IMR-90 (cell line): ENCODE measurements around the gene TCF20. TPM values are rescaled to one million over a fixed set of nuclear protein-coding genes. Genes with fewer than 3 reads are reported as not detected.

ENCODE experiments used
- ATAC-seq: fragments of 200-7000 bp; cut with Tn5 transposase; 2 replicates; pipeline ENCODE4 v1.9.1; 2020; ENCODE audit warnings: low read depth, mild to moderate bottlenecking, moderate library complexity
- BruUV-seq: library from RNA; stranded (reverse); fragments of 400-500 nt; replicated peaks from 2 replicates; lab custom pipeline; 2021; lab: Mats Ljungman, UMichigan
- CTCF ChIA-PET: fragments of 300-600 bp; formaldehyde crosslinking; extraction: SDS; loops from one replicate; lab custom pipeline; 2021; ENCODE audit warnings: antibody characterized with exemption; lab: Yijun Ruan, JAX
- POLR2A ChIA-PET: fragments of 300-600 bp; sonication (Branson Sonifier 250); formaldehyde crosslinking; loops from one replicate; lab custom pipeline; 2022; ENCODE audit warnings: antibody characterized with exemption; ENCODE audit not compliant: unreplicated experiment; lab: Charles Lee
- DNase-seq: peaks from one replicate; pipeline ENCODE4 v3.0.0; 2013
- H2AFZ ChIP-seq: replicated peaks from 2 replicates; pipeline ENCODE3; 2013; ENCODE audit warnings: low read length, mild to moderate bottlenecking; ENCODE audit not compliant: poor library complexity
- H2AK5ac ChIP-seq: 2 replicates; pipeline ENCODE4 v1.6.1; 2013; ENCODE audit warnings: low read depth, low read length, inconsistent platforms
- H2AK9ac ChIP-seq: replicated peaks from 2 replicates; pipeline ENCODE3; 2013; ENCODE audit warnings: mild to moderate bottlenecking, low read depth, low read length, moderate library complexity; ENCODE audit not compliant: poor library complexity
- H2BK120ac ChIP-seq: 2 replicates; pipeline ENCODE4 v1.6.1; 2013; ENCODE audit warnings: low read depth, low read length, inconsistent platforms
- H2BK15ac ChIP-seq: 3 replicates; pipeline ENCODE4 v1.6.1; 2013; ENCODE audit warnings: low read depth, low read length, inconsistent platforms
- H2BK20ac ChIP-seq: 2 replicates; pipeline ENCODE4 v1.6.1; 2013; ENCODE audit warnings: low read depth, mild to moderate bottlenecking, inconsistent platforms, low read length, moderate library complexity
- H2BK5ac ChIP-seq: 2 replicates; pipeline ENCODE4 v1.6.1; 2013; ENCODE audit warnings: mild to moderate bottlenecking, low read depth, low read length, inconsistent platforms; ENCODE audit not compliant: poor library complexity, severe bottlenecking
- H3K14ac ChIP-seq: replicated peaks from 2 replicates; pipeline ENCODE4 v1.6.1; 2013; ENCODE audit warnings: low read depth, low read length, inconsistent platforms
- H3K18ac ChIP-seq: 2 replicates; pipeline ENCODE4 v1.6.1; 2013; ENCODE audit warnings: low read depth, low read length, control low read depth
- H3K23ac ChIP-seq: 2 replicates; pipeline ENCODE4 v1.6.1; 2013; ENCODE audit warnings: low read depth, low read length, inconsistent platforms
- H3K27ac ChIP-seq: 2 replicates; pipeline ENCODE4 v1.5.1; 2013; ENCODE audit warnings: mild to moderate bottlenecking, control low read depth, low read length; ENCODE audit not compliant: insufficient read depth
- H3K27me3 ChIP-seq: 2 replicates; pipeline ENCODE4 v1.6.1; 2013; ENCODE audit warnings: low read length; ENCODE audit not compliant: control insufficient read depth, insufficient read depth
- H3K36me3 ChIP-seq: 2 replicates; pipeline ENCODE4 v1.6.1; 2013; ENCODE audit warnings: low read length, mixed read lengths; ENCODE audit not compliant: control insufficient read depth, insufficient read depth
- H3K4ac ChIP-seq: 2 replicates; pipeline ENCODE4 v1.6.1; 2013; ENCODE audit warnings: low read depth, low read length, inconsistent platforms
- H3K4me1 ChIP-seq: 2 replicates; pipeline ENCODE4 v1.6.1; 2013; ENCODE audit warnings: low read length, mixed read lengths; ENCODE audit not compliant: control insufficient read depth, insufficient read depth
- H3K4me2 ChIP-seq: 2 replicates; pipeline ENCODE4 v1.6.1; 2013; ENCODE audit warnings: low read depth, mild to moderate bottlenecking, control low read depth, low read length, moderate library complexity
- H3K4me3 ChIP-seq: 2 replicates; pipeline ENCODE4 v1.5.1; 2013; ENCODE audit warnings: low read depth, mild to moderate bottlenecking, control low read depth, low read length, moderate library complexity; ENCODE audit not compliant: insufficient read depth
- H3K56ac ChIP-seq: 2 replicates; pipeline ENCODE4 v1.6.1; 2013; ENCODE audit warnings: low read length, inconsistent platforms; ENCODE audit not compliant: insufficient read depth; ENCODE audit errors: extremely low read depth
- H3K79me1 ChIP-seq, 2 experiments: 2 replicates each; pipeline ENCODE4 v1.6.1; 2013; ENCODE audit warnings: low read length in 2 of 2, inconsistent platforms in 1 of 2, low read depth in 1 of 2
- H3K9ac ChIP-seq: 2 replicates; pipeline ENCODE4 v1.6.1; 2013; ENCODE audit warnings: low read depth, low read length, control low read depth
- H3K9me1 ChIP-seq: 2 replicates; pipeline ENCODE4 v1.6.1; 2013; ENCODE audit warnings: low read length, inconsistent platforms; ENCODE audit not compliant: insufficient read depth
- H3K9me3 ChIP-seq: 2 replicates; pipeline ENCODE4 v1.6.1; 2013; ENCODE audit warnings: low read length; ENCODE audit not compliant: control insufficient read depth, insufficient read depth
- H4K20me1 ChIP-seq: 2 replicates; pipeline ENCODE4 v1.6.1; 2013; ENCODE audit warnings: low read length, inconsistent platforms; ENCODE audit not compliant: insufficient read depth
- H4K5ac ChIP-seq: 2 replicates; pipeline ENCODE4 v1.6.1; 2013; ENCODE audit warnings: mild to moderate bottlenecking, low read depth, low read length, control low read depth
- H4K8ac ChIP-seq, 2 experiments: 2 replicates each; pipeline ENCODE4 v1.6.1; 2013; ENCODE audit warnings: low read depth in 2 of 2, low read length in 2 of 2, control low read depth in 1 of 2, inconsistent platforms in 1 of 2
- H4K91ac ChIP-seq: 2 replicates; pipeline ENCODE4 v1.6.1; 2013; ENCODE audit warnings: low read depth, low read length, inconsistent platforms; ENCODE audit not compliant: insufficient read depth
- BHLHE40 ChIP-seq: fragments of 150-350 bp; IDR thresholded peaks from 2 replicates; pipeline ENCODE4 v1.6.1; 2016; ENCODE audit warnings: mild to moderate bottlenecking, low read depth, low read length
- CEBPB ChIP-seq: IDR thresholded peaks from 2 replicates; pipeline ENCODE4 v1.6.1; 2012; ENCODE audit warnings: low read depth, low read length, improper control_type of control experiment
- CHD1 ChIP-seq: IDR thresholded peaks from 2 replicates; pipeline ENCODE4 v1.6.1; 2012; ENCODE audit warnings: low read depth, low read length, improper control_type of control experiment
- FOS ChIP-seq: fragments of 150-350 bp; IDR thresholded peaks from 2 replicates; pipeline ENCODE4 v1.6.1; 2016; ENCODE audit warnings: low read depth, low read length
- MAFK ChIP-seq: IDR thresholded peaks from 2 replicates; pipeline ENCODE4 v1.6.1; 2012; ENCODE audit warnings: low read depth, low read length, improper control_type of control experiment
- MAZ ChIP-seq: IDR thresholded peaks from 2 replicates; pipeline ENCODE4 v1.6.1; 2012; ENCODE audit warnings: low read depth, mild to moderate bottlenecking, low read length, improper control_type of control experiment, moderate library complexity, borderline replicate concordance
- MXI1 ChIP-seq: IDR thresholded peaks from 2 replicates; pipeline ENCODE4 v1.6.1; 2012; ENCODE audit warnings: low read depth, mild to moderate bottlenecking, low read length, moderate library complexity, borderline replicate concordance
- NFE2L2 ChIP-seq: fragments of 150-350 bp; IDR thresholded peaks from 2 replicates; pipeline ENCODE4 v1.6.1; 2016; ENCODE audit warnings: low read depth, mild to moderate bottlenecking, low read length
- POLR2A ChIP-seq: IDR thresholded peaks from 2 replicates; pipeline ENCODE4 v1.6.1; 2012; ENCODE audit warnings: mild to moderate bottlenecking, low read depth, low read length
- RAD21 ChIP-seq: IDR thresholded peaks from 2 replicates; pipeline ENCODE4 v1.6.1; 2012; ENCODE audit warnings: low read length, improper control_type of control experiment
- RCOR1 ChIP-seq: IDR thresholded peaks from 2 replicates; pipeline ENCODE4 v1.6.1; 2012; ENCODE audit warnings: mild to moderate bottlenecking, low read length, improper control_type of control experiment; ENCODE audit not compliant: insufficient replicate concordance
- RFX5 ChIP-seq: IDR thresholded peaks from 2 replicates; pipeline ENCODE4 v1.8.0; 2012; ENCODE audit warnings: low read depth, mild to moderate bottlenecking, low read length, moderate library complexity
- SMC3 ChIP-seq: fragments of 150-350 bp; IDR thresholded peaks from 2 replicates; pipeline ENCODE4 v1.6.1; 2016; ENCODE audit warnings: low read depth, mild to moderate bottlenecking, antibody characterized with exemption, low read length, moderate library complexity
- WGBS, 2 experiments: methylation state at CpG; one replicate each; pipeline versions ENCODE4 v1.1.5 to v1.1.7; 2013; ENCODE audit warnings: missing lambda C conversion rate in 2 of 2; ENCODE audit not compliant: insufficient read length in 1 of 2; ENCODE audit errors: extremely low coverage in 2 of 2; 5-methylcytosine and 5-hydroxymethylcytosine counted together
- dilution Hi-C: fragments of 300-500 bp; cut with HindIII; formaldehyde crosslinking; loops from one replicate; pipeline ENCODE4 v1.14.3; 2018; ENCODE audit warnings: low sequenced_read_pairs; ENCODE audit not compliant: unreplicated experiment
- in situ Hi-C: fragments of 300-500 bp; cut with MboI; formaldehyde crosslinking; loops from 3 replicates; pipeline ENCODE4 v1.14.3; 2019; ENCODE audit warnings: low sequenced_read_pairs, inconsistent platforms, mixed read lengths
- intact Hi-C: fragments of 100-400 bp; cut with micrococcal nuclease; formaldehyde crosslinking; loops from 2 replicates; pipeline ENCODE4 v1.10.0; 2022
- polyA plus RNA-seq, 3 experiments: library from polyadenylated mRNA; depleted of rRNA; stranded (reverse); fragments of >200 nt; gene quantifications; 2 replicates each; pipeline ENCODE4 v1.2.3, GENCODE V29; 2012; ENCODE audit warnings: low replicate concordance in 1 of 3
- total RNA-seq: library from RNA; depleted of rRNA; stranded (reverse); fragments of >200 nt; gene quantifications from 2 replicates; pipeline ENCODE4 v1.2.3, GENCODE V29; 2012
- TF ChIP-seq, protein P1 (sequence below): fragments of 150-350 bp; IDR thresholded peaks from 2 replicates; pipeline ENCODE4 v1.6.1; 2016; ENCODE audit warnings: low read depth, mild to moderate bottlenecking, low read length, moderate library complexity, borderline replicate concordance
- TF ChIP-seq, protein P2 (sequence below): fragments of 150-350 bp; IDR thresholded peaks from 2 replicates; pipeline ENCODE4 v1.6.1; 2017; ENCODE audit warnings: mild to moderate bottlenecking, antibody characterized with exemption, low read length, low read depth
- TF ChIP-seq, protein P3 (sequence below): conservative IDR thresholded peaks from 2 replicates; pipeline ENCODE4 v1.5.1; 2012; ENCODE audit warnings: mild to moderate bottlenecking, low read depth, low read length, improper control_type of control experiment

TCF20 gene
- total and polyA plus RNA-seq, 2 of the 4 experiments (the other 2 are of a cell fraction): 8.9 to 23.7 TPM

DNA sequence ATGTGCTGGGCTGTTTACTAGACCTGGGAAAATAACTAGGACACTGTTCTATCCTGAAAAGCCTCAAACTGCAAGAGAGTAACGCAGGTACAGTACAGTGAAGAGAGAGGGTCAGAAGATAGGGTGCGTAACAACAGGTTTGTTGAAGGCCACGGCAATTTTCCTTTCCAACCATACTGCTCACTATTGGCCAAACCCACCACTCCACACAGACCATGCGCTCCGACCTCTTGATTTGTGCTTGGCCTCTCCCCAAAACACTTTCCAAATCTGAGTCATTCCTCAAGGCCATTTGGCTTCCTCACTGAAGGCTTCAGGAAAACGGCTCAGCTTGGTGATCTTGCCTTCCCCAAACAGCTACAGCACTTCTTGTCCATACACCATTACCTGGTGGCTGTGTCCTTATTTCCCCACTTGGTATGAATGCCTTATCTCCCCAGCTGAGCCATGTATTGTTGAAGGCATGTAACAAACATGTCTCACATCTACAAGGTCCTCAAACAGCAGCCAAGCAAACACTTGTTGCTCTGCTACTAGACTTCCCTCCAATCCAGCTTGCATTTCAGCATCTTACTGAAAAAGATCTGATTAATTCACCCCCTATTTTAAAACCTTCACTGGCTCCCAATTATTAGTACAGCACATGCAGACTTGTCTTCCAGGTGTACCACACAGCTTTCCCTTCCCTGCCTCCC, 40.9 kb downstream of the TCF20 start:
- no peak overlapping the region for H2BK5ac ChIP-seq
- no peak overlapping the region for H2BK120ac ChIP-seq
- peaks cover 14% of the 10 kb centered on the region for H3K9me1 ChIP-seq
- CTCF ChIA-PET: no interaction called here
- no peaks in the 10 kb centered on the region for H3K9me3 ChIP-seq
- dilution Hi-C loops (no loop called here), in situ Hi-C loops (no loop called here), intact Hi-C loops (loop anchor here (1.0 to 5.0 kb wide), 2 partner anchors 29 to 42 kb away; no protein-coding TSS in a partner anchor)
- H3K4me1 ChIP-seq: peaks cover 5% of the 10 kb centered on the region
- H3K4ac ChIP-seq: no peak overlapping the region
- no peak overlapping the region for H3K56ac ChIP-seq
- no peak overlapping the region for H3K9ac ChIP-seq
- no peak overlapping the region for H2BK20ac ChIP-seq
- POLR2A ChIA-PET: no interaction called here
- H2AK9ac ChIP-seq: no peak overlapping the region
- TF ChIP-seq RFX5: no peak
- TF ChIP-seq RCOR1: no peak
- no peak for TF ChIP-seq FOS
- TF ChIP-seq BHLHE40: no peak
- TF ChIP-seq, protein P1, sequence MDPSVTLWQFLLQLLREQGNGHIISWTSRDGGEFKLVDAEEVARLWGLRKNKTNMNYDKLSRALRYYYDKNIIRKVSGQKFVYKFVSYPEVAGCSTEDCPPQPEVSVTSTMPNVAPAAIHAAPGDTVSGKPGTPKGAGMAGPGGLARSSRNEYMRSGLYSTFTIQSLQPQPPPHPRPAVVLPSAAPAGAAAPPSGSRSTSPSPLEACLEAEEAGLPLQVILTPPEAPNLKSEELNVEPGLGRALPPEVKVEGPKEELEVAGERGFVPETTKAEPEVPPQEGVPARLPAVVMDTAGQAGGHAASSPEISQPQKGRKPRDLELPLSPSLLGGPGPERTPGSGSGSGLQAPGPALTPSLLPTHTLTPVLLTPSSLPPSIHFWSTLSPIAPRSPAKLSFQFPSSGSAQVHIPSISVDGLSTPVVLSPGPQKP: no peak
- no peak for TF ChIP-seq CHD1
- TF ChIP-seq MAZ: no peak
- TF ChIP-seq SMC3: no peak
- no peak for TF ChIP-seq POLR2A
- no peak for TF ChIP-seq CEBPB
- TF ChIP-seq, protein P2, sequence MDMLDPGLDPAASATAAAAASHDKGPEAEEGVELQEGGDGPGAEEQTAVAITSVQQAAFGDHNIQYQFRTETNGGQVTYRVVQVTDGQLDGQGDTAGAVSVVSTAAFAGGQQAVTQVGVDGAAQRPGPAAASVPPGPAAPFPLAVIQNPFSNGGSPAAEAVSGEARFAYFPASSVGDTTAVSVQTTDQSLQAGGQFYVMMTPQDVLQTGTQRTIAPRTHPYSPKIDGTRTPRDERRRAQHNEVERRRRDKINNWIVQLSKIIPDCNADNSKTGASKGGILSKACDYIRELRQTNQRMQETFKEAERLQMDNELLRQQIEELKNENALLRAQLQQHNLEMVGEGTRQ: no peak
- no peak for TF ChIP-seq MAFK
- no peak for TF ChIP-seq MXI1
- TF ChIP-seq, protein P3, sequence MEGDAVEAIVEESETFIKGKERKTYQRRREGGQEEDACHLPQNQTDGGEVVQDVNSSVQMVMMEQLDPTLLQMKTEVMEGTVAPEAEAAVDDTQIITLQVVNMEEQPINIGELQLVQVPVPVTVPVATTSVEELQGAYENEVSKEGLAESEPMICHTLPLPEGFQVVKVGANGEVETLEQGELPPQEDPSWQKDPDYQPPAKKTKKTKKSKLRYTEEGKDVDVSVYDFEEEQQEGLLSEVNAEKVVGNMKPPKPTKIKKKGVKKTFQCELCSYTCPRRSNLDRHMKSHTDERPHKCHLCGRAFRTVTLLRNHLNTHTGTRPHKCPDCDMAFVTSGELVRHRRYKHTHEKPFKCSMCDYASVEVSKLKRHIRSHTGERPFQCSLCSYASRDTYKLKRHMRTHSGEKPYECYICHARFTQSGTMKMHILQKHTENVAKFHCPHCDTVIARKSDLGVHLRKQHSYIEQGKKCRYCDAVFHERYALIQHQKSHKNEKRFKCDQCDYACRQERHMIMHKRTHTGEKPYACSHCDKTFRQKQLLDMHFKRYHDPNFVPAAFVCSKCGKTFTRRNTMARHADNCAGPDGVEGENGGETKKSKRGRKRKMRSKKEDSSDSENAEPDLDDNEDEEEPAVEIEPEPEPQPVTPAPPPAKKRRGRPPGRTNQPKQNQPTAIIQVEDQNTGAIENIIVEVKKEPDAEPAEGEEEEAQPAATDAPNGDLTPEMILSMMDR: no peak
- TF ChIP-seq RAD21: no peak
- TF ChIP-seq NFE2L2: no peak
- no peak overlapping the region for H4K8ac ChIP-seq
- no peak overlapping the region for H3K4me3 ChIP-seq
- H3K23ac ChIP-seq: no peak overlapping the region
- H2AK5ac ChIP-seq: no peak overlapping the region
- H2AFZ ChIP-seq: no peak overlapping the region
- H4K5ac ChIP-seq: no peak overlapping the region
- H4K20me1 ChIP-seq: peaks cover 56% of the 10 kb centered on the region
- WGBS, 2 experiments: 33% methylated on average over 4 of the region's 6 CpGs; no CpG with 5 or more reads in 1 of the 2 experiments
- no peaks in the 10 kb centered on the region for H3K27me3 ChIP-seq
- H3K18ac ChIP-seq: no peak overlapping the region
- H3K79me1 ChIP-seq: peaks cover 46 to 72% of the 10 kb centered on the region in 2 experiments
- no peaks in the 10 kb centered on the region for H3K36me3 ChIP-seq
- ATAC-seq: peak; percentile 63
- H3K27ac ChIP-seq: no peak overlapping the region
- H3K14ac ChIP-seq: no peak overlapping the region
- no peak overlapping the region for H2BK15ac ChIP-seq
- no peak overlapping the region for H3K4me2 ChIP-seq
- H4K91ac ChIP-seq: no peak overlapping the region
- BruUV-seq: no TSS peak
- peak; percentile 54 for DNase-seq
